ENCODE measurements around the gene TANC1.

TANC1 gene

GRCh38 chr2:159219394-159219998 is 251.1 kb downstream of the TANC1 start:
- Histone ChIP-seq H3K9me3 (ENCODE audit: control insufficient read depth in 2 of 2, low read length in 2 of 2) (no peaks in the 10 kb centered on the region), H3K4me3 (ENCODE audit: low read length in 2 of 2) (no peak overlapping the region), H3K27me3 (ENCODE audit: control insufficient read depth in 2 of 2, insufficient read depth in 2 of 2, low read length in 2 of 2) (no peaks in the 10 kb centered on the region), H3K4me1 (ENCODE audit: control insufficient read depth in 2 of 2, insufficient read depth in 2 of 2, low read length in 2 of 2) (no peaks in the 10 kb centered on the region), H3K9ac (ENCODE audit: low read depth in 1 of 2, low read length in 2 of 2) (no peak overlapping the region), H3K36me3 (ENCODE audit: control insufficient read depth in 2 of 2, insufficient read depth in 2 of 2, low read length in 2 of 2) (peaks cover 45 to 65% of the 10 kb centered on the region in 2 donors), H3K27ac (ENCODE audit: low read depth in 2 of 2, low read length in 2 of 2) (no peak overlapping the region)

DNA sequence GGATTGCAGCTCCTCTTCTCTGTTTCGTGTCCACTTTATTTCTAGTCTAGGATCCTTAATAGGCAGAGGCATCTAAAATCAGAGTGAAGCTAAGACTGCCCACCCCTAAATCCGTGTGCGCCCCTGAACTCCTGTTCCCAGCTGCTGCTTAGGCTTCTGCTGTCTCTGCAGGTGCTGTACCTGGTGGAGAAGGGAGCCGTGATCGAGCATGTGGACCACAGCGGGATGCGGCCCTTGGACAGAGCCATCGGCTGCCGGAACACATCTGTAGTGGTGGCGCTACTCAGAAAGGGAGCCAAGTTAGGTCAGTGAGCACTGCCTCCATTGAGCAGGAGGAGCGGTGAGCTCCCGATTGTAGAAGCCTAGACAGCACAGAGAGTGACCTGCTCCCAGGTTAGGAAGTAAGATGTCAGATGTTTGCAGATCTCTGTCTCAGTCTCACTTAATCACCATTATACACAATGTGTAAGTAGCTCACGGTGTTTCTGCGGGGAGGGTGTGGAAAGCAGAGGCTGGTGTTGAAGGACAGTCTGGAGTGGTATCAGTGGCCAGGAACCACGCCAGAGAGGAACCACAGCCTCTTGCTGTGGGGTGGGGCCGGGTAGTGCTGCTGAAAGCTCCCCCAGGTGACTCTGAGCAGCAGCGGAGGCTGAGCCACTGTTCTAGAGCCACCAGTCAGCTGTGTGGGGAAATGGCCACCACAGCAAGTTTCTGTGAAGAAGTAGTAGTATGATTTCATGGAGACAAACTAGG is 255.8 kb downstream of the TANC1 start:
- Histone ChIP-seq H3K4me1 (ENCODE audit: control insufficient read depth in 2 of 2, insufficient read depth in 2 of 2, low read length in 2 of 2) (no peaks in the 10 kb centered on the region), H3K27me3 (ENCODE audit: control insufficient read depth in 2 of 2, insufficient read depth in 2 of 2, low read length in 2 of 2) (no peaks in the 10 kb centered on the region), H3K4me3 (ENCODE audit: low read length in 2 of 2) (no peak overlapping the region), H3K9me3 (ENCODE audit: control insufficient read depth in 2 of 2, low read length in 2 of 2) (no peaks in the 10 kb centered on the region), H3K36me3 (ENCODE audit: control insufficient read depth in 2 of 2, insufficient read depth in 2 of 2, low read length in 2 of 2) (peaks cover 41 to 47% of the 10 kb centered on the region in 2 donors), H3K9ac (ENCODE audit: low read depth in 1 of 2, low read length in 2 of 2) (no peak overlapping the region), H3K27ac (ENCODE audit: low read depth in 2 of 2, low read length in 2 of 2) (no peak overlapping the region)

- H3K9me3 ChIP-seq (ENCODE audit: control insufficient read depth in 2 of 2, low read length in 2 of 2), result no peaks in the 10 kb centered on the region
- H3K36me3 ChIP-seq (ENCODE audit: control insufficient read depth in 2 of 2, insufficient read depth in 2 of 2, low read length in 2 of 2), result peaks cover 41 to 52% of the 10 kb centered on the region in 2 donors
- H3K27ac ChIP-seq (ENCODE audit: low read depth in 2 of 2, low read length in 2 of 2), result no peak overlapping the region
- H3K4me3 ChIP-seq (ENCODE audit: low read length in 2 of 2), result no peak overlapping the region
- no peaks in the 10 kb centered on the region for H3K27me3 ChIP-seq (ENCODE audit: control insufficient read depth in 2 of 2, insufficient read depth in 2 of 2, low read length in 2 of 2)
- H3K9ac ChIP-seq (ENCODE audit: low read depth in 1 of 2, low read length in 2 of 2), result no peak overlapping the region
- H3K4me1 ChIP-seq (ENCODE audit: control insufficient read depth in 2 of 2, insufficient read depth in 2 of 2, low read length in 2 of 2), result no peaks in the 10 kb centered on the region
These were observed 256.9 kb downstream of the TANC1 start for GRCh38 chr2:159225025-159226016.

DNA sequence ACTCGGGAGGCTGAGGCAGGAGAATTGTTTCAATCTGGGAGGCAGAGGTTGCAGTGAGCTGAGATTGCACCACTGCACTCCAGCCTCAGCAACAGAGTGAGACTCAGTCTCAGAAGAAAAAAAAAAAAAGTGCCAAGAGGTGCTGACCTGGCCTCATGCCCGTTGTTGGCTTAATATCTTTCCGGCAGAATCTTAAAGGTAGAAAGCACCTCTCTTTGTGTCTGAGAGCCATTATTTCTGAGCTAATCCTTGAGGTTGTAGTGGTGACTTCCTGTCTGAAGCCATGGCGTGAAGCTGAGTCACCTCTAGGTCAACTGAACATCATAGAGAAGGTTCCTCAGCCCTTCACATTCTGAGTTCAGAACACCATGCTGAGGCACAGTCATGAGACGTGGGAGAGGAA is 257.6 kb downstream of the TANC1 start:
- Histone ChIP-seq H3K27me3 (ENCODE audit: control insufficient read depth in 2 of 2, insufficient read depth in 2 of 2, low read length in 2 of 2) (no peaks in the 10 kb centered on the region), H3K4me3 (ENCODE audit: low read length in 2 of 2) (no peak overlapping the region), H3K9me3 (ENCODE audit: control insufficient read depth in 2 of 2, low read length in 2 of 2) (no peaks in the 10 kb centered on the region), H3K27ac (ENCODE audit: low read depth in 2 of 2, low read length in 2 of 2) (no peak overlapping the region), H3K36me3 (ENCODE audit: control insufficient read depth in 2 of 2, insufficient read depth in 2 of 2, low read length in 2 of 2) (peaks cover 49 to 53% of the 10 kb centered on the region in 2 donors), H3K9ac (ENCODE audit: low read depth in 1 of 2, low read length in 2 of 2) (no peak overlapping the region), H3K4me1 (ENCODE audit: control insufficient read depth in 2 of 2, insufficient read depth in 2 of 2, low read length in 2 of 2) (no peaks in the 10 kb centered on the region)

- Histone ChIP-seq H3K36me3 (ENCODE audit: control insufficient read depth in 2 of 2, insufficient read depth in 2 of 2, low read length in 2 of 2) (peaks cover 51 to 55% of the 10 kb centered on the region in 2 donors), H3K27me3 (ENCODE audit: control insufficient read depth in 2 of 2, insufficient read depth in 2 of 2, low read length in 2 of 2) (no peaks in the 10 kb centered on the region), H3K9me3 (ENCODE audit: control insufficient read depth in 2 of 2, low read length in 2 of 2) (no peaks in the 10 kb centered on the region), H3K9ac (ENCODE audit: low read depth in 1 of 2, low read length in 2 of 2) (no peak overlapping the region), H3K4me3 (ENCODE audit: low read length in 2 of 2) (no peak overlapping the region), H3K27ac (ENCODE audit: low read depth in 2 of 2, low read length in 2 of 2) (no peak overlapping the region), H3K4me1 (ENCODE audit: control insufficient read depth in 2 of 2, insufficient read depth in 2 of 2, low read length in 2 of 2) (no peaks in the 10 kb centered on the region)
These were observed 258.4 kb downstream of the TANC1 start for GRCh38 chr2:159226608-159227385.

DNA sequence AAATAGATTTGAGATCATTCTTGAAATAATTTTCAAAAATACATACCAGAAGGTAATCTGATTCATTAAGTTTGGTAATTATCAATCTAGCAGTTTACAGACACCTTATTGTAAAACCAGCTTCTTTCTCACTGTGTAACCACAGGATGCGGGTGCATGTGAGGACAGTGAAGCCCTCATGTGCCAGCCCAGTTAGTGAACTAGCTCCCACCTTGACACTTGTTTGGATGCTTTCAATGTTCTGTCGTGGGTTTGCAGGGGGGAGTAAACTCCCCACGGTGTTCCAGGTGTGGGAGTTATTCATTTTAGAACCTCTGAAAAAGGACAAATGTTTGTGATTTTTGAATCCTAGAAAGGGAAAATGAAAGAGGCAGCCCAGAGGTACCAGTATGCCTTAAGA is 259.0 kb downstream of the TANC1 start:
- H3K9ac ChIP-seq (ENCODE audit: low read depth in 1 of 2, low read length in 2 of 2), result no peak overlapping the region

DNA sequence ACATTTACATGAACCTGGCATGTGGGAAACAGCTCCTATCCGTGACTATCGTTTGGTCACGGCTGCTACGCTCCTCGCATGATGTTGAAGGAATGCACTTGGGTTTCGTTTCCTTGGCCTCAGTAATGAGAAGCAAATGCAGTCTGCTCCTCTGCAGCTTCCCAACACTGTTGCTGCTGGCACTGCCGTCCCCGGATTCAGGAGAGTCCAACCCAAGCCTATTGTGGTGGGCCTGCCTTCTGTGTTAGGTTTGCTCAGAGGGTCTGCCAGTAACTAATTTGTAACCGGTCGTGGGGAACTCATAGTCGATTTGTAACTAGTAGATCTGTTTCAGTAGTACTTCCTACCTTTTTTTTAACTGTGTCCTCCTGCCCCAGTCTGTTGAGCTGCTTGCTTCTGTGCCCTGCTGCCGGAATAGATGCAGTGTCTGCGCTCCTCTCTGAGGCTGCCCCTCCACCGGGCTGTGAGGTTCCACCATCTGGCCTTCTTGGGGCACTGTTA is 259.7 kb downstream of the TANC1 start:
- no peak overlapping the region for H3K27ac ChIP-seq (ENCODE audit: low read depth in 2 of 2, low read length in 2 of 2)
- no peak overlapping the region for H3K9ac ChIP-seq (ENCODE audit: low read depth in 1 of 2, low read length in 2 of 2)
- no peaks in the 10 kb centered on the region for H3K4me1 ChIP-seq (ENCODE audit: control insufficient read depth in 2 of 2, insufficient read depth in 2 of 2, low read length in 2 of 2)
- no peaks in the 10 kb centered on the region for H3K27me3 ChIP-seq (ENCODE audit: control insufficient read depth in 2 of 2, insufficient read depth in 2 of 2, low read length in 2 of 2)
- peaks cover 51 to 54% of the 10 kb centered on the region in 2 donors for H3K36me3 ChIP-seq (ENCODE audit: control insufficient read depth in 2 of 2, insufficient read depth in 2 of 2, low read length in 2 of 2)
- no peaks in the 10 kb centered on the region for H3K9me3 ChIP-seq (ENCODE audit: control insufficient read depth in 2 of 2, low read length in 2 of 2)
- H3K4me3 ChIP-seq (ENCODE audit: low read length in 2 of 2), result no peak overlapping the region

More for the DNA sequence above, 259.0 kb downstream of the TANC1 start:
- H3K36me3 ChIP-seq (ENCODE audit: control insufficient read depth in 2 of 2, insufficient read depth in 2 of 2, low read length in 2 of 2), result peaks cover 51 to 54% of the 10 kb centered on the region in 2 donors
- no peak overlapping the region for H3K27ac ChIP-seq (ENCODE audit: low read depth in 2 of 2, low read length in 2 of 2)
- H3K9me3 ChIP-seq (ENCODE audit: control insufficient read depth in 2 of 2, low read length in 2 of 2), result no peaks in the 10 kb centered on the region
- no peaks in the 10 kb centered on the region for H3K4me1 ChIP-seq (ENCODE audit: control insufficient read depth in 2 of 2, insufficient read depth in 2 of 2, low read length in 2 of 2)
- H3K4me3 ChIP-seq (ENCODE audit: low read length in 2 of 2), result no peak overlapping the region
- no peaks in the 10 kb centered on the region for H3K27me3 ChIP-seq (ENCODE audit: control insufficient read depth in 2 of 2, insufficient read depth in 2 of 2, low read length in 2 of 2)

GRCh38 chr2:159229476-159230144 is 261.2 kb downstream of the TANC1 start:
- Histone ChIP-seq H3K27ac (ENCODE audit: low read depth in 2 of 2, low read length in 2 of 2) (no peak overlapping the region), H3K9me3 (ENCODE audit: control insufficient read depth in 2 of 2, low read length in 2 of 2) (no peaks in the 10 kb centered on the region), H3K4me3 (ENCODE audit: low read length in 2 of 2) (no peak overlapping the region), H3K36me3 (ENCODE audit: control insufficient read depth in 2 of 2, insufficient read depth in 2 of 2, low read length in 2 of 2) (peaks cover 44 to 47% of the 10 kb centered on the region in 2 donors), H3K27me3 (ENCODE audit: control insufficient read depth in 2 of 2, insufficient read depth in 2 of 2, low read length in 2 of 2) (no peaks in the 10 kb centered on the region), H3K4me1 (ENCODE audit: control insufficient read depth in 2 of 2, insufficient read depth in 2 of 2, low read length in 2 of 2) (no peaks in the 10 kb centered on the region), H3K9ac (ENCODE audit: low read depth in 1 of 2, low read length in 2 of 2) (no peak overlapping the region)
